Stimulated activated CD8-positive, alpha-beta memory T cell treated with anti-CD3 and anti-CD28 coated beads, Interleukin-7, amount 100 ng/mL, for 24 hours (primary cell): Measurements from ENCODE around the gene KDM4B.

Experiments used
- DNase-seq: peaks from one replicate; pipeline ENCODE4 v3.0.0-alpha.2; 2020; ENCODE audit warnings: low read depth

Gene KDM4B

GRCh38 chr19:5134691-5135090 lies 165.8 kb downstream of the KDM4B start:
- no peak for DNase-seq

GRCh38 chr19:5136073-5136855 lies 167.4 kb downstream of the KDM4B start:
- DNase-seq, result no peak

GRCh38 chr19:5137114-5137513 lies 168.2 kb downstream of the KDM4B start:
- no peak for DNase-seq

GRCh38 chr19:5137571-5138124 lies 168.7 kb downstream of the KDM4B start:
- DNase-seq, result no peak

GRCh38 chr19:5138606-5139582 lies 170.0 kb downstream of the KDM4B start:
- DNase-seq, result peak; percentile 71

- no peak for DNase-seq
Measured at GRCh38 chr19:5139583-5140325, 170.8 kb downstream of the KDM4B start.

GRCh38 chr19:5141129-5141849 lies 172.4 kb downstream of the KDM4B start:
- DNase-seq, result no peak

- no peak for DNase-seq
Measured at GRCh38 chr19:5141850-5142724, 173.2 kb downstream of the KDM4B start.

GRCh38 chr19:5142725-5143097 lies 173.8 kb downstream of the KDM4B start:
- DNase-seq, result no peak

- no peak for DNase-seq
Measured at GRCh38 chr19:5143471-5144411, 174.8 kb downstream of the KDM4B start.

GRCh38 chr19:5144545-5145179 lies 175.7 kb downstream of the KDM4B start:
- DNase-seq, result no peak

GRCh38 chr19:5145521-5146511 lies 176.9 kb downstream of the KDM4B start:
- no peak for DNase-seq

GRCh38 chr19:5147074-5147977 lies 178.4 kb downstream of the KDM4B start:
- DNase-seq, result no peak

- DNase-seq, result no peak
Measured at GRCh38 chr19:5147978-5148793, 179.3 kb downstream of the KDM4B start.

GRCh38 chr19:5148794-5149190 lies 179.9 kb downstream of the KDM4B start:
- DNase-seq, result no peak
